Measurements from ENCODE around the gene EXOC3L1. TPM values are rescaled to one million over a fixed set of nuclear protein-coding genes. Genes with fewer than 3 reads are reported as not detected.
A peak's percentile ranks its signal among the peaks of the same experiment; 100 is the strongest.

The EXOC3L1 gene
- polyA plus RNA-seq: 1 to 10 TPM; 1.6 to 7.9 (median 6.0) TPM
- long read RNA-seq, donor 1: 0 reads
- long read RNA-seq, donor 2: 0 reads
- long read RNA-seq, donor 3: 0 reads
- long read RNA-seq, donor 4: 0 reads
- long read RNA-seq, donor 5: 0 reads
- long read RNA-seq, donor 6: 0 reads
- long read RNA-seq, donor 7: 0 reads
- long read RNA-seq, donor 8: 0 reads
- long read RNA-seq, donor 9: 0 reads
- long read RNA-seq, donor 10: 0 reads

- Histone ChIP-seq H3K36me3 (ENCODE audit: control insufficient read depth in 3 of 3, insufficient read depth in 2 of 3, low read depth in 1 of 3, low read length in 3 of 3) (peaks cover 0 to 24% (median 2%) of the 10 kb centered on the region in 3 donors), H3K4me3 (ENCODE audit: low read depth in 1 of 3, low read length in 3 of 3) (no peak within 1 kb of the TSS), H3K9me3 (ENCODE audit: control insufficient read depth in 2 of 2, insufficient read depth in 1 of 2, low read depth in 1 of 2, low read length in 1 of 2) (no peaks in the 10 kb centered on the region), H3K27me3 (ENCODE audit: control insufficient read depth in 3 of 3, insufficient read depth in 3 of 3, low read length in 3 of 3) (no peaks in the 10 kb centered on the region), H3K27ac (ENCODE audit: low read depth in 1 of 3, low read length in 2 of 3) (no peak within 1 kb of the TSS), H3K4me1 (ENCODE audit: control insufficient read depth in 3 of 3, insufficient read depth in 2 of 3, low read depth in 1 of 3, low read length in 2 of 3) (peaks cover 3 to 29% (median 13%) of the 10 kb centered on the region in 3 donors)
- DNase-seq (no peak), FAIRE-seq (no peak)
- WGBS, 3 donors: 46 to 65% (median 58%) methylated on average over 6 of the region's 6 CpGs
Measured at GRCh38 chr16:67190041-67190440, at the start of gene EXOC3L1. TSS of gene EXOC3L1 (minus strand) at chr16:67190136. CDS start at chr16:67189676, 460 bp downstream.

- Histone ChIP-seq H3K27ac (ENCODE audit: low read depth in 1 of 3, low read length in 2 of 3) (no peak overlapping the region), H3K36me3 (ENCODE audit: control insufficient read depth in 3 of 3, insufficient read depth in 2 of 3, low read depth in 1 of 3, low read length in 3 of 3) (peaks cover 8 to 72% (median 12%) of the 10 kb centered on the region in 3 donors), H3K4me1 (ENCODE audit: control insufficient read depth in 3 of 3, insufficient read depth in 2 of 3, low read depth in 1 of 3, low read length in 2 of 3) (peaks cover 2 to 19% (median 2%) of the 10 kb centered on the region in 3 donors), H3K9me3 (ENCODE audit: control insufficient read depth in 2 of 2, insufficient read depth in 1 of 2, low read depth in 1 of 2, low read length in 1 of 2) (no peaks in the 10 kb centered on the region), H3K27me3 (ENCODE audit: control insufficient read depth in 3 of 3, insufficient read depth in 3 of 3, low read length in 3 of 3) (no peaks in the 10 kb centered on the region), H3K4me3 (ENCODE audit: low read depth in 1 of 3, low read length in 3 of 3) (no peak overlapping the region)
- WGBS, 3 donors: 93 to 94% (median 93%) methylated on average over 9 of the region's 9 CpGs
- FAIRE-seq: no peak
- DNase-seq: no peak
Measured at GRCh38 chr16:67238806-67239470, 49.0 kb upstream of the EXOC3L1 start.

- peaks cover 0 to 19% (median 2%) of the 10 kb centered on the region in 3 donors for H3K4me1 ChIP-seq (ENCODE audit: control insufficient read depth in 3 of 3, insufficient read depth in 2 of 3, low read depth in 1 of 3, low read length in 2 of 3)
- FAIRE-seq: no peak
- H3K27me3 ChIP-seq (ENCODE audit: control insufficient read depth in 3 of 3, insufficient read depth in 3 of 3, low read length in 3 of 3): no peaks in the 10 kb centered on the region
- no peaks in the 10 kb centered on the region for H3K9me3 ChIP-seq (ENCODE audit: control insufficient read depth in 2 of 2, insufficient read depth in 1 of 2, low read depth in 1 of 2, low read length in 1 of 2)
- H3K27ac ChIP-seq (ENCODE audit: low read depth in 1 of 3, low read length in 2 of 3): no peak overlapping the region
- peaks cover 8 to 71% (median 12%) of the 10 kb centered on the region in 3 donors for H3K36me3 ChIP-seq (ENCODE audit: control insufficient read depth in 3 of 3, insufficient read depth in 2 of 3, low read depth in 1 of 3, low read length in 3 of 3)
- 98 to 100% (median 98%) methylated on average over 3 of the region's 3 CpGs for WGBS, 3 donors
- no peak for DNase-seq
- H3K4me3 ChIP-seq (ENCODE audit: low read depth in 1 of 3, low read length in 3 of 3): no peak overlapping the region
Measured at GRCh38 chr16:67238278-67238575, 48.3 kb upstream of the EXOC3L1 start.

- Histone ChIP-seq H3K27me3 (ENCODE audit: control insufficient read depth in 3 of 3, insufficient read depth in 3 of 3, low read length in 3 of 3) (no peaks in the 10 kb centered on the region), H3K4me3 (ENCODE audit: low read depth in 1 of 3, low read length in 3 of 3) (no peak overlapping the region), H3K27ac (ENCODE audit: low read depth in 1 of 3, low read length in 2 of 3) (no peak overlapping the region), H3K9me3 (ENCODE audit: control insufficient read depth in 2 of 2, insufficient read depth in 1 of 2, low read depth in 1 of 2, low read length in 1 of 2) (no peaks in the 10 kb centered on the region), H3K4me1 (ENCODE audit: control insufficient read depth in 3 of 3, insufficient read depth in 2 of 3, low read depth in 1 of 3, low read length in 2 of 3) (peaks cover 0 to 19% (median 2%) of the 10 kb centered on the region in 3 donors), H3K36me3 (ENCODE audit: control insufficient read depth in 3 of 3, insufficient read depth in 2 of 3, low read depth in 1 of 3, low read length in 3 of 3) (peaks cover 8 to 72% (median 12%) of the 10 kb centered on the region in 3 donors)
- DNase-seq: no peak
- 82 to 85% (median 83%) methylated on average over 16 of the region's 16 CpGs for WGBS, 3 donors
- FAIRE-seq: no peak
Measured at GRCh38 chr16:67237396-67238277, 47.7 kb upstream of the EXOC3L1 start.

GRCh38 chr16:67236563-67237395, 46.8 kb upstream of the EXOC3L1 start:
- Histone ChIP-seq H3K4me3 (ENCODE audit: low read depth in 1 of 3, low read length in 3 of 3) (no peak overlapping the region), H3K27ac (ENCODE audit: low read depth in 1 of 3, low read length in 2 of 3) (no peak overlapping the region), H3K27me3 (ENCODE audit: control insufficient read depth in 3 of 3, insufficient read depth in 3 of 3, low read length in 3 of 3) (no peaks in the 10 kb centered on the region), H3K4me1 (ENCODE audit: control insufficient read depth in 3 of 3, insufficient read depth in 2 of 3, low read depth in 1 of 3, low read length in 2 of 3) (peaks cover 0 to 13% (median 0%) of the 10 kb centered on the region in 3 donors), H3K36me3 (ENCODE audit: control insufficient read depth in 3 of 3, insufficient read depth in 2 of 3, low read depth in 1 of 3, low read length in 3 of 3) (peaks cover 8 to 74% (median 12%) of the 10 kb centered on the region in 3 donors), H3K9me3 (ENCODE audit: control insufficient read depth in 2 of 2, insufficient read depth in 1 of 2, low read depth in 1 of 2, low read length in 1 of 2) (no peaks in the 10 kb centered on the region)
- WGBS, 3 donors: 84 to 93% (median 92%) methylated on average over 42 to 50 of the region's 50 CpGs
- FAIRE-seq: no peak
- peak; percentile 24 to 28 for DNase-seq

GRCh38 chr16:67235816-67236562, 46.1 kb upstream of the EXOC3L1 start:
- Histone ChIP-seq H3K27me3 (ENCODE audit: control insufficient read depth in 3 of 3, insufficient read depth in 3 of 3, low read length in 3 of 3) (no peaks in the 10 kb centered on the region), H3K27ac (ENCODE audit: low read depth in 1 of 3, low read length in 2 of 3) (no peak overlapping the region), H3K36me3 (ENCODE audit: control insufficient read depth in 3 of 3, insufficient read depth in 2 of 3, low read depth in 1 of 3, low read length in 3 of 3) (peaks cover 8 to 82% (median 12%) of the 10 kb centered on the region in 3 donors), H3K9me3 (ENCODE audit: control insufficient read depth in 2 of 2, insufficient read depth in 1 of 2, low read depth in 1 of 2, low read length in 1 of 2) (no peaks in the 10 kb centered on the region), H3K4me1 (ENCODE audit: control insufficient read depth in 3 of 3, insufficient read depth in 2 of 3, low read depth in 1 of 3, low read length in 2 of 3) (peaks cover 0 to 6% (median 0%) of the 10 kb centered on the region in 3 donors), H3K4me3 (ENCODE audit: low read depth in 1 of 3, low read length in 3 of 3) (no peak overlapping the region)
- no peak for DNase-seq
- 86 to 91% (median 90%) methylated on average over 17 of the region's 17 CpGs for WGBS, 3 donors
- no peak for FAIRE-seq

GRCh38 chr16:67234180-67234597, 44.3 kb upstream of the EXOC3L1 start:
- Histone ChIP-seq H3K27ac (ENCODE audit: low read depth in 1 of 3, low read length in 2 of 3) (no peak overlapping the region), H3K36me3 (ENCODE audit: control insufficient read depth in 3 of 3, insufficient read depth in 2 of 3, low read depth in 1 of 3, low read length in 3 of 3) (peaks cover 12 to 87% (median 19%) of the 10 kb centered on the region in 3 donors), H3K9me3 (ENCODE audit: control insufficient read depth in 2 of 2, insufficient read depth in 1 of 2, low read depth in 1 of 2, low read length in 1 of 2) (no peaks in the 10 kb centered on the region), H3K4me1 (ENCODE audit: control insufficient read depth in 3 of 3, insufficient read depth in 2 of 3, low read depth in 1 of 3, low read length in 2 of 3) (no peaks in the 10 kb centered on the region), H3K27me3 (ENCODE audit: control insufficient read depth in 3 of 3, insufficient read depth in 3 of 3, low read length in 3 of 3) (no peaks in the 10 kb centered on the region), H3K4me3 (ENCODE audit: low read depth in 1 of 3, low read length in 3 of 3) (no peak overlapping the region)
- WGBS, 3 donors: 93 to 97% (median 94%) methylated on average over 10 of the region's 10 CpGs
- no peak for FAIRE-seq
- no peak for DNase-seq
